HepG2 (cell line): ENCODE measurements around the gene ZCCHC3. TPM values are rescaled to one million over a fixed set of nuclear protein-coding genes. Genes with fewer than 3 reads are reported as not detected.

Source experiments
- CBX2 ChIP-seq, 2 experiments: fragments of 200-600 bp in 1 of 2; sonication (generic); formaldehyde crosslinking in 1 of 2; IDR thresholded peaks; 2 replicates each; pipeline versions ENCODE4 v1.7.0 to v1.8.1; 2018 to 2022; ENCODE audit warnings: low read depth in 2 of 2, low read length in 1 of 2, mild to moderate bottlenecking in 1 of 2, missing genetic modification reagents in 1 of 2
- CBX5 ChIP-seq: sonication (generic); formaldehyde crosslinking; IDR thresholded peaks from 2 replicates; pipeline ENCODE4 v1.4.0; 2020; ENCODE audit warnings: missing genetic modification reagents, borderline replicate concordance
- EEA1 ChIP-seq: sonication (generic); formaldehyde crosslinking; IDR thresholded peaks from 2 replicates; pipeline ENCODE4 v1.5.1; 2020; ENCODE audit warnings: mild to moderate bottlenecking, missing genetic modification reagents, borderline replicate concordance
- FLYWCH1 ChIP-seq: sonication (generic); formaldehyde crosslinking; IDR thresholded peaks from 2 replicates; pipeline ENCODE4 v1.8.1; 2023; ENCODE audit warnings: mild to moderate bottlenecking, missing genetic modification reagents
- HMG20B ChIP-seq: conservative IDR thresholded peaks from 2 replicates; pipeline ENCODE4 v1.6.1; 2016; ENCODE audit warnings: missing genetic modification reagents, missing compliant biosample characterization
- LBX2 ChIP-seq: sonication (generic); formaldehyde crosslinking; IDR thresholded peaks from 2 replicates; pipeline ENCODE4 v1.5.0; 2020; ENCODE audit warnings: missing genetic modification reagents, mild to moderate bottlenecking, borderline replicate concordance
- MAF1 ChIP-seq: sonication (generic); formaldehyde crosslinking; IDR thresholded peaks from 2 replicates; pipeline ENCODE4 v1.5.0; 2020; ENCODE audit warnings: missing genetic modification reagents, borderline replicate concordance
- MAFF ChIP-seq: IDR thresholded peaks from 2 replicates; pipeline ENCODE4 v1.6.1; 2011; ENCODE audit warnings: low read depth, low read length, improper control_type of control experiment
- MTF2 ChIP-seq: sonication (generic); formaldehyde crosslinking; IDR thresholded peaks from 2 replicates; pipeline ENCODE4 v1.5.0; 2020; ENCODE audit warnings: missing genetic modification reagents, borderline replicate concordance
- NKX3-1 ChIP-seq: sonication (generic); formaldehyde crosslinking; IDR thresholded peaks from 2 replicates; pipeline ENCODE4 v1.5.0; 2020; ENCODE audit warnings: missing genetic modification reagents
- PHF21A ChIP-seq: sonication (generic); formaldehyde crosslinking; IDR thresholded peaks from 2 replicates; pipeline ENCODE4 v1.5.0; 2020; ENCODE audit warnings: mild to moderate bottlenecking, missing genetic modification reagents
- POLR2AphosphoS2 ChIP-seq: IDR thresholded peaks from 2 replicates; pipeline ENCODE4 v1.6.1; 2011; ENCODE audit warnings: low read depth, low read length, improper control_type of control experiment
- PRMT3 ChIP-seq: sonication (generic); formaldehyde crosslinking; IDR thresholded peaks from 2 replicates; pipeline ENCODE4 v1.8.1; 2022; ENCODE audit warnings: low read depth, mild to moderate bottlenecking, moderate library complexity, missing genetic modification reagents, borderline replicate concordance
- TFAP4 ChIP-seq: sonication (generic); IDR thresholded peaks from 2 replicates; pipeline ENCODE4 v1.6.1; 2016; ENCODE audit warnings: low read depth, borderline replicate concordance
- ZBTB7A ChIP-seq: sonication (generic); formaldehyde crosslinking; IDR thresholded peaks from 2 replicates; pipeline ENCODE4 v1.8.0; 2022; ENCODE audit warnings: mild to moderate bottlenecking, missing genetic modification reagents
- ZFP90 ChIP-seq: sonication (generic); formaldehyde crosslinking; IDR thresholded peaks from 2 replicates; pipeline ENCODE4 v1.8.0; 2022; ENCODE audit warnings: missing genetic modification reagents, mild to moderate bottlenecking, inconsistent platforms, borderline replicate concordance
- ZFY ChIP-seq: sonication (generic); formaldehyde crosslinking; IDR thresholded peaks from 2 replicates; pipeline ENCODE4 v1.4.0; 2020; ENCODE audit warnings: missing genetic modification reagents
- ZNF280D ChIP-seq: sonication (generic); formaldehyde crosslinking; IDR thresholded peaks from 2 replicates; pipeline ENCODE4 v1.5.1; 2020; ENCODE audit warnings: mild to moderate bottlenecking, missing genetic modification reagents
- ZNF362 ChIP-seq: sonication (generic); formaldehyde crosslinking; IDR thresholded peaks from 2 replicates; pipeline ENCODE4 v1.4.0; 2020; ENCODE audit warnings: missing genetic modification reagents, mild to moderate bottlenecking, borderline replicate concordance
- ZNF605 ChIP-seq: sonication (generic); formaldehyde crosslinking; IDR thresholded peaks from 2 replicates; pipeline ENCODE4 v1.8.0; 2022; ENCODE audit warnings: mild to moderate bottlenecking, missing genetic modification reagents
- ZNF616 ChIP-seq: sonication (generic); formaldehyde crosslinking; IDR thresholded peaks from 2 replicates; pipeline ENCODE4 v1.5.0; 2020; ENCODE audit warnings: low read depth, mild to moderate bottlenecking, missing genetic modification reagents
- ZNF777 ChIP-seq: sonication (generic); formaldehyde crosslinking; IDR thresholded peaks from 2 replicates; pipeline ENCODE4 v1.4.0; 2020; ENCODE audit warnings: missing genetic modification reagents
- ZNF879 ChIP-seq: sonication (generic); formaldehyde crosslinking; IDR thresholded peaks from 2 replicates; pipeline ENCODE4 v1.8.1; 2023; ENCODE audit warnings: missing genetic modification reagents
- polyA plus RNA-seq, 8 experiments: library from polyadenylated mRNA; depleted of rRNA in 3 of 8; stranded (reverse) in 7 of 8; unstranded in 1 of 8; fragments of >200 nt; fragmentation: Illumina TruSeq in 4 of 8; extraction: Trizol in 4 of 8; gene quantifications; 2 replicates each; pipeline versions ENCODE4 v1.2.1 to v1.2.3, GENCODE V29; 2011 to 2016; ENCODE audit warnings: low read depth in 4 of 8, missing spikeins in 1 of 8, mixed read lengths in 1 of 8; ENCODE audit not compliant: insufficient read depth in 1 of 8
- total RNA-seq, 5 experiments: library from RNA; depleted of rRNA; stranded (reverse); fragments of >200 nt; fragmentation: Illumina TruSeq; extraction: Trizol; gene quantifications; 2 replicates each; pipeline ENCODE4 v1.2.3, GENCODE V29; 2016; ENCODE audit warnings: low read depth in 1 of 5

ZCCHC3 gene
- total and polyA plus RNA-seq, 2 of the 13 experiments (the other 11 are each of a cell fraction or from before 2014, with no cell fraction given), result 46.6 to 63.0 TPM

GRCh38 chr20:266596-267562, 30.5 kb upstream of the ZCCHC3 start (continued):
- TF ChIP-seq POLR2AphosphoS2 (no peak), CBX2 (IDR thresholded peaks at IDR 0.05; ENCODE audit: low read depth, low read length) (peak; percentile 90), CBX2 (CRISPR knock-in tag; IDR thresholded peaks at IDR 0.05; ENCODE audit: low read depth) (peak; percentile 93), PRMT3 (CRISPR knock-in tag) (no peak; the same call in 1 of the 2 replicates), ZNF280D (CRISPR knock-in tag) (peak; percentile 97), ZNF605 (CRISPR knock-in tag) (peak; percentile 95; the same call in 1 of the 2 replicates), HMG20B (CRISPR knock-in tag) (peak; percentile 55; the same call in 1 of the 2 replicates), LBX2 (CRISPR knock-in tag) (peak; percentile 89), PHF21A (CRISPR knock-in tag) (0 out of 2 replicates have a peak, but pooled peaks have one; percentile 58), ZFY (CRISPR knock-in tag) (peak; percentile 89), MAFF (0 out of 2 replicates have a peak, but pooled peaks have one; percentile 0), FLYWCH1 (CRISPR knock-in tag) (no peak), NKX3-1 (peak; percentile 80; the same call in 1 of the 2 replicates), EEA1 (CRISPR knock-in tag) (peak; percentile 96; the same call in 1 of the 2 replicates), ZBTB7A (CRISPR knock-in tag) (peak; percentile 73), ZNF879 (peak; percentile 97), ZNF362 (CRISPR knock-in tag) (peak; percentile 58; the same call in 1 of the 2 replicates), ZFP90 (CRISPR knock-in tag) (peak; percentile 84), ZNF777 (CRISPR knock-in tag) (peak; percentile 81), MAF1 (CRISPR knock-in tag) (peak; percentile 50), TFAP4 (no peak), CBX5 (CRISPR knock-in tag) (peak; percentile 69; the same call in 1 of the 2 replicates), MTF2 (peak; percentile 57; the same call in 1 of the 2 replicates), ZNF616 (peak; percentile 69; the same call in 1 of the 2 replicates)
